Neural cell (in vitro differentiated cells): ENCODE measurements around the gene RANBP1.

Experiments
- CTCF ChIP-seq: fragments of 450-650 bp; IDR thresholded peaks from 2 replicates; pipeline ENCODE4 v1.5.1; 2014; ENCODE audit warnings: antibody characterized with exemption, mild to moderate bottlenecking, moderate library complexity; ENCODE audit not compliant: poor library complexity, severe bottlenecking
- SMC3 ChIP-seq: fragments of 450-650 bp; conservative IDR thresholded peaks from 2 replicates; pipeline ENCODE4 v1.6.1; 2014; ENCODE audit warnings: antibody characterized with exemption, mild to moderate bottlenecking, moderate library complexity; ENCODE audit not compliant: poor library complexity

- TF ChIP-seq SMC3 = no peak
- no peak for TF ChIP-seq CTCF
Measured at GRCh38 chr22:20165913-20166312, 50.0 kb downstream of the RANBP1 start.
